CD4-positive, alpha-beta T cell treated with Interferon gamma for 1 hour (primary cell): Measurements from ENCODE around the gene TAGLN3.
"Not testable (repeated sequence)": the region's sequence is repeated elsewhere in the genome, so short reads cannot be mapped to it uniquely, and the experiment has no call there.

Source experiments
- DNase-seq: peaks from one replicate; pipeline ENCODE4 v3.0.0-alpha.2; 2020

TAGLN3 gene

GRCh38 chr3:112011376-112011940 is 12.7 kb downstream of the TAGLN3 start:
- no peak for DNase-seq

GRCh38 chr3:112012205-112012992 is 13.7 kb downstream of the TAGLN3 start:
- no peak for DNase-seq

DNA sequence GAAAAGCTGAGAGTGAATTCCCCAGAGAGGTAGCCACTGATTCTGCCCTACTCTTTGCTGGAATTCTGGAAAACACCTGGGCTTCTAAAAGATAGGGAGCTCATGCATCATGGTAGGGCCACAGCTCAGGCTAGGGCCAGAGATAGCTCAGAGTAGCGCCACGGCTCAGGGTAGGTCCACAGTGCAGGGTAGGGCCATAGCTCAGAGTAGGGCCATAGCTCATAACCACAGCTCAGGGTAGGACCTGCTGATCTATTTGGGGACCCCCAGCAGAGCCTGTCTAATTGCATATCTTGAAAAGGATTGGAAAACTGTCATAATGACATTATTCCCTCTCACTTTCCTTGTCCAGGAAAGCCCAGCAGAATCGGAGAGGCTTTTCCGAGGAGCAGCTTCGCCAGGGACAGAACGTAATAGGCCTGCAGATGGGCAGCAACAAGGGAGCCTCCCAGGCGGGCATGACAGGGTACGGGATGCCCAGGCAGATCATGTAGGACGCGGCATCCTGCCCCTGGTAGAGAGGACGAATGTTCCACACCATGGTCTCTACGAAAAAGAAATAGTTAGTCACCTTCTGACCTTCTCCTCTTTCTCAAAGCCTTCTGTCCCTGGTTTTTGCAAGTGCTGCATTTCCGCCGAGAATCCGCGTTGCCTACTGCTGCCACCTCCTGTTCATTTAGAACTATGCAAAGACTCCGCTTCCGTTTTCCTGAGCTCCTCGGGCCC is 14.5 kb downstream of the TAGLN3 start:
- DNase-seq = peak; percentile 42

- no peak for DNase-seq
Measured at GRCh38 chr3:112013784-112014143, 15.0 kb downstream of the TAGLN3 start.

DNA sequence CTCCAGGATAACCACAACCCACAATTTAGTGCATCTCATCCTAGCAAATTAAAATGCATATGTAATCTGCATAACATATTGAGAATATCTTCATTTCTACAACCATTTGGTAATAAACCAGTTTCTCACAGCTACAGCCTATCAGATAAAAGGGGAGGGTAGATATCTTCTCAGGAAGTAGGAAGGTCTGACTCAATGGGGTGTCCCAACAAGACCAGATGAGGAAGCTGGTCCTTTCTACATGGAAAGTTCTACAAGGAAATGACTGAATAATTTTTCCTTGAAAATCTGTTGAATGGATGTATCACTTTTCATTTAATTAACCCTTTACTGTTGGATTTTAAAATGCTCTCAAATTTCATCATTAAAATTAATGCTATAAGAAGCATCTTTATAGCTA is 18.4 kb downstream of the TAGLN3 start:
- DNase-seq = no peak

DNA sequence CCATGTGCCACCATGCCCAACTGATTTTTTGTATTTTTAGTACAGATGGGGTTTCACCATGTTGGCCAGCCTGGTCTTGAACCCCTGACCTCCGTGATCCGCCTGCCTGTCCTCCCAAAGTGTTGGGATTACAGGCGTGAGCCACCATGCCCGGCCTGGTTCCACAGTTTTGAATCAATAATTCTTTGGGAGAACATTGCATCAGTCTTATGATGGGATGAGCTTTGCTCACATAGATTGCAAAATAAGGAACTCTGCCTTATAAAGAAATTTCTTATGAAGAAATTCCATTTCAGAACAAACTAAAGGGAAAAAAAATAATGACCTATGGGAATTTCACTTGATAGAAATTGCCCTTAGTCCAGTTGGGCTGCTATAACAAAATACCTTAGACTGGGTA is 20.0 kb downstream of the TAGLN3 start:
- DNase-seq = no peak

- DNase-seq = no peak
Measured at GRCh38 chr3:112019716-112020115, 21.0 kb downstream of the TAGLN3 start.

- DNase-seq = no peak
Measured at GRCh38 chr3:112020674-112021085, 22.0 kb downstream of the TAGLN3 start.

GRCh38 chr3:112027142-112027541 is 28.4 kb downstream of the TAGLN3 start:
- DNase-seq = no peak

GRCh38 chr3:112027826-112028225 is 29.1 kb downstream of the TAGLN3 start:
- no peak for DNase-seq

- DNase-seq = no peak
Measured at GRCh38 chr3:112030901-112031300, 32.2 kb downstream of the TAGLN3 start.

DNA sequence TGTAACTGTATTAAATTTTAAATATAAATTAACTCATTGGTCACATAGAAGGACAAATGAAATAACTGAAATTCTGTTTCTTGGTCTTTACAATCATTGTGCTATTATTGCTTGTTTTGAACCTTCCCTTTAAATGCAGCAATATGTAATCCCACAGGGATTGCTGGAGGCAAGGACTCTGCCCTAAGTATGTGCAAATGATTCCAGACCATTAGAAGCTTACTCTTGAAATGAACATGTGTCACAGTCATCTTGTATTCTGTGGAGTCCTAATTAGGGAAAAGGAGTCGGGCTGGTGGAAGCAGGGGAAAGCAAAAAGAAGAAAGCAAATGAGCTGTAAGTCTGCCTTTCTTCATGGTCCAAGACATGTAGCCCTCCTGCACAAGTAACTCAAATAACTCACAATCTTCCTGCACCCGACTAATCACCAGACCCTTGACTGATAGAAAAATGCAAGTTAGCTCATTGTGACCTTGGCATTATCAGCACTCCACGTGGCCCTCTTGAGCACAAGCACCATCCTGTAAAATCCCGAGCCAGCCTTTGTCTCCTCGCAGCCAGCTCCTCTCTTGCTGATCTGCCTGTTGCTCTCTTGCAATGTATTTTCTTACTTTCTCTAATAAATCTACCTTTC is 33.5 kb downstream of the TAGLN3 start:
- no peak for DNase-seq

- DNase-seq = no peak
Measured at GRCh38 chr3:112034436-112034835, 35.7 kb downstream of the TAGLN3 start, which contains the start of gene TMPRSS7. Gene TMPRSS7, plus strand, starts transcription at chr3:112034736. Its CDS starts 110 bp downstream, at chr3:112034846.

DNA sequence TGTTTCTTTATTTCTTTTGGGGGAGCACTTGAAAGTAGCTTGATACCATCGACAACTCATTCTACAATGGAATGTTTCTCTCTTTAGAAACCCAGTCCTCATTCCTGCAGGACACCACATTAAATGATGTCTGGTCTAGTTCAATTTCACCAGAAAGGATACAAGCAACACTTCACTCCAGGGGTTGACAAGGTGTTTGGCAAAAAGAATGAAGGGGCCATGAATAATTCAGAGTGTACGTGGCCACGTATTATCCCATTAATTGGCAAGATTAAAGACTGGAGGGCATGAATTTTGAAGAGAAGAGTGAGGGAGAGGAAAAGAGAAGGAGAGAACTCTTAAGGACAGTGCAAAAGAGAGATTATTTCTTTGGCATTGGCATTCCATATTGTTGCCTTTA is 36.5 kb downstream of the TAGLN3 start:
- DNase-seq = no peak

- DNase-seq = not testable (repeated sequence)
Measured at GRCh38 chr3:112037194-112037593, 38.5 kb downstream of the TAGLN3 start.

DNA sequence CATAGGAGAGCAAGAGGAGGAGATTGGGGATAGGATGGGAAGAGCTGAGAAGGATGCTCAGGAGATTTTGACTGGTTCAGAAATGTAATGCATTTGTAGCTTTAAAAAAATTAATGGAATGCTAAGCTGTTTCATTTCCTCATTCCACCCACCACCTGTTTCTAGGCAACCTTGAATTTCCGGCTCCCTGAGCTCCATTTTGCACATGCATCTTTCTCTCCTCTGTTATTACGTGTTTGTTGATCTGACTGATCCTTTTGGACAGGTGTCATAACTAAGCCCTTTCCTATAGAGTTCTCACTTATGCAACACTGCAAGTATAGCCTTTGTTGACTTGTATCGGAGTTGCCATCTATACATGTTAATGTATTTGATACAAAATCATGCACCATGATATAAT is 40.1 kb downstream of the TAGLN3 start:
- DNase-seq = no peak

GRCh38 chr3:112041321-112041720 is 42.6 kb downstream of the TAGLN3 start:
- no peak for DNase-seq

GRCh38 chr3:112042842-112043280 is 44.1 kb downstream of the TAGLN3 start:
- no peak for DNase-seq

GRCh38 chr3:112043621-112044201 is 45.0 kb downstream of the TAGLN3 start:
- DNase-seq = peak; percentile 41

DNA sequence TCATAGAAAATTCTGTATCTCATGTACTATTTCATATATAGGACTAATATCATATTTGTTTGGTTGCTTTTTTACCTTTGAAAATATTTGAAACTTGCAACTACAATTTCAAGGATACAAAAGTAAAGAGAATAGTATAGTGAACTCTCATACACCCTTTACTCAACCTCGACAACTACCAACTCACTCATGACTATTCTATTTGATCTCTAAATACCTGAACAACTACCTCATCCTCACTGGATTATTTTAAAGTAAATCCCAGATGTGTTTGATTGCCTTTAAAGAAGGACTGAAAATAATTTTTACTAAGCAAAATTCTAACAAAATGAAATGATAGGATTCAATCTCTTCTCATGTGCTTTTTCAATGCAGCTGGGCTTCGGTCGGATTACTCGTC is 47.9 kb downstream of the TAGLN3 start:
- DNase-seq = no peak

- no peak for DNase-seq
Measured at GRCh38 chr3:112047264-112047663, 48.5 kb downstream of the TAGLN3 start.

- no peak for DNase-seq
Measured at GRCh38 chr3:112048911-112049310, 50.2 kb downstream of the TAGLN3 start.

- DNase-seq = no peak
Measured at GRCh38 chr3:112053229-112053628, 54.5 kb downstream of the TAGLN3 start.
